ENCODE measurements around the gene TEAD3. TPM values are rescaled to one million over a fixed set of nuclear protein-coding genes. Genes with fewer than 3 reads are reported as not detected.
A peak's percentile ranks its signal among the peaks of the same experiment; 100 is the strongest.

Gene TEAD3
- total and polyA plus RNA-seq, 10 of the 15 experiments (the other 5 are each of a cell fraction or from before 2014, with no cell fraction given): 0.02 to 0.28 (median 0.18) TPM; not detected in 5

GRCh38 chr6:35449287-35449881 is 47.5 kb downstream of the TEAD3 start:
- no TSS peak for BruUV-seq (replicated peaks)
- peaks cover 10% of the 10 kb centered on the region for H3K4me1 ChIP-seq (ENCODE audit: control insufficient read depth, insufficient read depth, low read length)
- H2AFZ ChIP-seq (ENCODE audit: control insufficient read depth, low read depth, low read length): no peak overlapping the region
- no peaks in the 10 kb centered on the region for H3K36me3 ChIP-seq (ENCODE audit: control insufficient read depth in 2 of 2, insufficient read depth in 2 of 2, low read length in 1 of 2)
- RAD21 ChIA-PET (ENCODE audit: unreplicated experiment): interaction anchor here (0.6 to 8.7 kb wide), 17 partner anchors 8 to 902 kb away, joined by 3 to 125 read pairs (median 4); partner anchors contain the start of genes DEF6 and PPARD
- in situ Hi-C loops (cut with MboI) (no loop called here), intact Hi-C loops (cut with micrococcal nuclease; ENCODE audit: unreplicated experiment) (loop anchor here (1.0 kb wide), 2 partner anchors 107 to 152 kb away; partner anchors contain the start of genes DEF6 and PPARD)
- H3K27me3 ChIP-seq (replicated peaks in 1 of 2; ENCODE audit: control insufficient read depth in 2 of 2, insufficient read depth in 2 of 2, low read length in 1 of 2): 0 out of 4 replicates have a peak, but pooled peaks cover 0 to 3% of the 10 kb centered on the region in 2 experiments
- SMC1A ChIA-PET (ENCODE audit: uncharacterized antibody, unreplicated experiment): interaction anchor here (0.6 to 6.8 kb wide), 13 partner anchors 13 to 162 kb away, joined by 3 to 116 read pairs (median 5); partner anchors contain the start of genes DEF6, PPARD and RPL10A
- DNase-seq (ENCODE audit: low read depth, low spot score) (no peak), FAIRE-seq (peak; percentile 90), ATAC-seq (peak; percentile 76)
- peaks cover 4% of the 10 kb centered on the region for H3K79me2 ChIP-seq (ENCODE audit: control insufficient read depth, insufficient read depth, low read length)
- no peak overlapping the region for H3K27ac ChIP-seq (ENCODE audit: control insufficient read depth, insufficient read depth)
- TF ChIP-seq NBN (IDR thresholded peaks at IDR 0.05) (peak; percentile 30; the same call in 1 of the 2 replicates), RUNX3 (IDR thresholded peaks at IDR 0.05; ENCODE audit: low read length) (peak; percentile 12; the same call in 1 of the 2 replicates), MLLT1 (IDR thresholded peaks at IDR 0.05) (peak; percentile 43; the same call in 1 of the 2 replicates), CBX5 (IDR thresholded peaks at IDR 0.05; ENCODE audit: low read depth) (no peak), YY1 (IDR thresholded peaks at IDR 0.05; ENCODE audit: low read depth, low read length) (0 out of 2 replicates have a peak, but pooled peaks have one; percentile 21), ZBTB4 (CRISPR knock-in tag; IDR thresholded peaks at IDR 0.05) (no peak), SMC3 (IDR thresholded peaks at IDR 0.05; ENCODE audit: borderline replicate concordance, low read length) (peak; percentile 96), SKIL (IDR thresholded peaks at IDR 0.05; ENCODE audit: low read depth, poor library complexity, severe bottlenecking) (peak; percentile 31), MYB (IDR thresholded peaks at IDR 0.05; ENCODE audit: borderline replicate concordance, low read depth, low read length) (no peak), FOXM1 (IDR thresholded peaks at IDR 0.05; ENCODE audit: low read depth, low read length) (0 out of 2 replicates have a peak, but pooled peaks have one; percentile 12), HDGF (IDR thresholded peaks at IDR 0.05) (0 out of 2 replicates have a peak, but pooled peaks have one; percentile 41), CTCF (IDR thresholded peaks at IDR 0.05 in 2 of 3, conservative IDR thresholded peaks at IDR 0.05 in 1 of 3; ENCODE audit: control insufficient read depth in 2 of 3, extremely low read depth in 1 of 3, insufficient read depth in 1 of 3, low read depth in 3 of 3, low read length in 3 of 3) (peak; percentile 66 to 82 (median 67)), IKZF1 (conservative IDR thresholded peaks at IDR 0.05) (no peak), RAD21 (IDR thresholded peaks at IDR 0.05; ENCODE audit: insufficient read depth, low read depth, low read length) (peak; percentile 96)
- no peaks in the 10 kb centered on the region for H4K20me1 ChIP-seq (ENCODE audit: control insufficient read depth, insufficient read depth)
- no peak overlapping the region for H3K4me2 ChIP-seq (ENCODE audit: control insufficient read depth, insufficient read depth)
- CTCF ChIA-PET: interaction anchor here (0.6 to 6.5 kb wide), 27 partner anchors 9 to 534 kb away, joined by 3 to 177 read pairs (median 5); partner anchors contain the start of genes ARMC12, DEF6, PPARD and RPL10A
- 37% methylated on average over 14 of the region's 14 CpGs for WGBS (ENCODE audit: insufficient coverage, insufficient replicate concordance, low lambda C conversion rate, missing lambda C conversion rate)
- H3K4me3 ChIP-seq: no peak overlapping the region
- H3K9ac ChIP-seq (ENCODE audit: control insufficient read depth, insufficient read depth, low read length): no peak overlapping the region
- H3K9me3 ChIP-seq (replicated peaks; ENCODE audit: control insufficient read depth, insufficient read depth, low read length): no peaks in the 10 kb centered on the region
- POLR2A ChIA-PET: interaction anchor here (0.9 to 1.3 kb wide), 3 partner anchors 106 to 152 kb away, joined by 3 to 4 read pairs (median 4); partner anchors contain the start of genes DEF6 and PPARD

Measured in GM12878 (cell line).